Measurements from ENCODE around the gene WSCD2.

- TF ChIP-seq CTCF (IDR thresholded peaks at IDR 0.05) (no peak), POLR2AphosphoS5 (IDR thresholded peaks at IDR 0.05; ENCODE audit: insufficient read depth in 1 of 2, low read depth in 1 of 2) (no peak), POLR2A (IDR thresholded peaks at IDR 0.05) (no peak)
Measured at GRCh38 chr12:108156717-108157116, 27.6 kb downstream of the WSCD2 start.

Data from vagina (tissue), 2 donors.